ENCODE data around the gene SNRNP40. TPM values are rescaled to one million over a fixed set of nuclear protein-coding genes. Genes with fewer than 3 reads are reported as not detected.

Gene SNRNP40
- total and polyA plus RNA-seq, 2 donors from 2014 or later, result 31.3 to 44.2 TPM

GRCh38 chr1:31326461-31326860 is 29.9 kb upstream of the SNRNP40 start:
- no peaks in the 10 kb centered on the region for H3K27me3 ChIP-seq (ENCODE audit: control insufficient read depth, insufficient read depth, low read length)
- no peaks in the 10 kb centered on the region for H3K4me1 ChIP-seq (ENCODE audit: control insufficient read depth in 2 of 3, insufficient read depth in 2 of 3, low read depth in 1 of 3, low read length in 3 of 3)
- FAIRE-seq (no peak), DNase-seq (peak in 1 of 5 donors; percentile 9)
- no peak overlapping the region for H3K27ac ChIP-seq (ENCODE audit: low read depth in 2 of 2, low read length in 2 of 2)
- no peak for TF ChIP-seq CTCF (IDR thresholded peaks at IDR 0.05; ENCODE audit: borderline replicate concordance, extremely low read depth, insufficient read depth)
- H3K9ac ChIP-seq (ENCODE audit: low read length in 3 of 3), result no peak overlapping the region
- no peaks in the 10 kb centered on the region for H3K36me3 ChIP-seq (ENCODE audit: control insufficient read depth in 2 of 3, insufficient read depth in 3 of 3, low read length in 3 of 3)
- H3K9me3 ChIP-seq (ENCODE audit: control insufficient read depth in 2 of 3, insufficient read depth in 1 of 3, low read length in 3 of 3), result no peaks in the 10 kb centered on the region
- no peak overlapping the region for H3K4me3 ChIP-seq (ENCODE audit: low read length in 3 of 3)
- intact Hi-C loops (cut with DNase I), result no loop called here

DNA sequence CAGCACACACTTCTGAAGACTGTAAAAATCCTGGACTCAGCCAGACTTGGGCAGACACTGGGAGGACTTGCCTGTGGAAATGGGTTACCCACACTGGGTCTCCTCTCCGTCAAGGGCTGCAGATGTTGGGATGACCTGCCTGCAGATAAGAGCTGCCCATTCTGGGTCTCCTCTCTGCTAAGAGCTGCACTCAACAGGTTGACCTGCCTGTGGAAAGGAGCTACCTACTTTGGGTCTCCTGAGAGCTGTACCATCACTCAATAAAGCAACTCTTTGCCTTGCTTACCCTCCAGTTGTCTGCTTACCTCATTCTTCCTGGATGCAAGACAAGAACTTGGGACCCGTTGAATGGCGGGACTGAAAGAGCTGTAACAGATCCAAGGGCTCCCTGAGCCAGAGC is 28.4 kb upstream of the SNRNP40 start:
- Histone ChIP-seq H3K27ac (ENCODE audit: low read depth in 2 of 2, low read length in 2 of 2) (no peak overlapping the region), H3K9ac (ENCODE audit: low read length in 3 of 3) (no peak overlapping the region), H3K27me3 (ENCODE audit: control insufficient read depth, insufficient read depth, low read length) (no peaks in the 10 kb centered on the region), H3K36me3 (ENCODE audit: control insufficient read depth in 2 of 3, insufficient read depth in 3 of 3, low read length in 3 of 3) (peaks cover 0 to 2% (median 0%) of the 10 kb centered on the region in 3 donors), H3K4me3 (ENCODE audit: low read length in 3 of 3) (no peak overlapping the region), H3K9me3 (ENCODE audit: control insufficient read depth in 2 of 3, insufficient read depth in 1 of 3, low read length in 3 of 3) (no peaks in the 10 kb centered on the region), H3K4me1 (ENCODE audit: control insufficient read depth in 2 of 3, insufficient read depth in 2 of 3, low read depth in 1 of 3, low read length in 3 of 3) (no peaks in the 10 kb centered on the region)
- intact Hi-C loops (cut with DNase I), result no loop called here
- DNase-seq, result no peak
- FAIRE-seq, result no peak
- TF ChIP-seq CTCF (IDR thresholded peaks at IDR 0.05; ENCODE audit: borderline replicate concordance, extremely low read depth, insufficient read depth), result no peak

DNA sequence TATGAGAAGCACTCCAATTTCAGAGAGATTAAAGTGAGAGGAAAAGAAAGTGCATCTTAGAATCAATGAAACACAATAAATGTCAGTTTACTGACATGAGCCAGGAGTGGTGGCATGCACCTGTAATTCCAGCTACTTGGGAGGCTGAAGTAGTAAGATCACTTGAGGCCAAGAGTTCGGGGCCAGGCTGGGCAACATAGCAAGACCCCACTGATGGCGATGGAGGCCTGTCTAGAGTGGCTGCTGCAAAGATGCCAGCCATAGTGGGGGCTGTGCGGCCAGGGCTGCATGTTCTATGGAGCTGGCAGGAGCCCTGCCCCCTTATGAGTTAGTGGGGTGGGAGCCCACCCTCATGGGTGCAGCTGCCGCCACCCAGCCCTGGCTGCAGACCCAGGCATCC is 27.5 kb upstream of the SNRNP40 start:
- Histone ChIP-seq H3K36me3 (ENCODE audit: control insufficient read depth in 2 of 3, insufficient read depth in 3 of 3, low read length in 3 of 3) (peaks cover 2 to 3% (median 2%) of the 10 kb centered on the region in 3 donors), H3K4me3 (ENCODE audit: low read length in 3 of 3) (no peak overlapping the region), H3K4me1 (ENCODE audit: control insufficient read depth in 2 of 3, insufficient read depth in 2 of 3, low read depth in 1 of 3, low read length in 3 of 3) (no peaks in the 10 kb centered on the region), H3K27ac (ENCODE audit: low read depth in 2 of 2, low read length in 2 of 2) (no peak overlapping the region), H3K9ac (ENCODE audit: low read length in 3 of 3) (no peak overlapping the region), H3K27me3 (ENCODE audit: control insufficient read depth, insufficient read depth, low read length) (no peaks in the 10 kb centered on the region), H3K9me3 (ENCODE audit: control insufficient read depth in 2 of 3, insufficient read depth in 1 of 3, low read length in 3 of 3) (no peaks in the 10 kb centered on the region)
- DNase-seq (no peak), FAIRE-seq (no peak)
- TF ChIP-seq CTCF (IDR thresholded peaks at IDR 0.05; ENCODE audit: borderline replicate concordance, extremely low read depth, insufficient read depth), result no peak
- intact Hi-C loops (cut with DNase I), result no loop called here

DNA sequence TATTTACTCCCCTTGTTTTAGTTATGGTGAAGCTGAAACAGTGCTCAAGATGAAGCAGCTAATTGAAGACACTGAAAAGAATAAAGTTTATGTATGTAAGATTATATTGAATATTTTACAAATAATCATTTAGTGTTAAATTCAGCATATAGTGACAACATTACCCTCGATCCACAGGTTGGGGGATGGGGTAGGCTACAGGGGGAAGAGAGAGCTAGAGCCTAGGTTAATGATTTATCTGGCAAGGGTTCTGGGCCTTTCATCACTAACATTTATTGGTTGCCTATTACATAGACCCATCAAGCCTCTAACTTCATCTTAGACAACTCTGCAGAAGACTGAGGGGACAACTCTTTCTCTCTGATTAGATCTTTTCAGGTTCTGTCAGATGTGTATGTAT is 21.6 kb upstream of the SNRNP40 start:
- Histone ChIP-seq H3K27me3 (ENCODE audit: control insufficient read depth, insufficient read depth, low read length) (no peaks in the 10 kb centered on the region), H3K27ac (ENCODE audit: low read depth in 2 of 2, low read length in 2 of 2) (no peak overlapping the region), H3K4me3 (ENCODE audit: low read length in 3 of 3) (no peak overlapping the region), H3K9ac (ENCODE audit: low read length in 3 of 3) (no peak overlapping the region), H3K36me3 (ENCODE audit: control insufficient read depth in 2 of 3, insufficient read depth in 3 of 3, low read length in 3 of 3) (peaks cover 5 to 12% (median 5%) of the 10 kb centered on the region in 3 donors), H3K9me3 (ENCODE audit: control insufficient read depth in 2 of 3, insufficient read depth in 1 of 3, low read length in 3 of 3) (no peaks in the 10 kb centered on the region), H3K4me1 (ENCODE audit: control insufficient read depth in 2 of 3, insufficient read depth in 2 of 3, low read depth in 1 of 3, low read length in 3 of 3) (no peaks in the 10 kb centered on the region)
- no peak for DNase-seq
- FAIRE-seq, result no peak
- no peak for TF ChIP-seq CTCF (IDR thresholded peaks at IDR 0.05; ENCODE audit: borderline replicate concordance, extremely low read depth, insufficient read depth)
- intact Hi-C loops (cut with DNase I), result no loop called here
